Endodermal cell (in vitro differentiated cells): ENCODE measurements around the gene SLC38A2. TPM values are rescaled to one million over a fixed set of nuclear protein-coding genes. Genes with fewer than 3 reads are reported as not detected.

Experiments
- DNase-seq: peaks from one replicate; pipeline ENCODE4 v3.0.0-alpha.2; 2017
- H3K27ac ChIP-seq: 2 replicates; pipeline ENCODE4 v1.5.1; 2013; ENCODE audit warnings: mild to moderate bottlenecking, low read depth, low read length, moderate library complexity
- H3K27me3 ChIP-seq: 2 replicates; pipeline ENCODE4 v1.6.1; 2013; ENCODE audit warnings: mild to moderate bottlenecking, low read length, moderate library complexity; ENCODE audit not compliant: insufficient read depth, control insufficient read depth, poor library complexity, severe bottlenecking
- H3K36me3 ChIP-seq: 2 replicates; pipeline ENCODE4 v1.7.0; 2013; ENCODE audit warnings: mild to moderate bottlenecking, low read length, moderate library complexity; ENCODE audit not compliant: control insufficient read depth, insufficient read depth
- H3K4me1 ChIP-seq: one replicate; pipeline ENCODE4 v1.7.0; 2013; ENCODE audit warnings: low read length; ENCODE audit not compliant: control insufficient read depth, insufficient read depth
- H3K4me3 ChIP-seq: 2 replicates; pipeline ENCODE4 v1.5.1; 2013; ENCODE audit warnings: mild to moderate bottlenecking, low read length, moderate library complexity
- H3K9ac ChIP-seq: 2 replicates; pipeline ENCODE4 v1.6.1; 2013; ENCODE audit warnings: mild to moderate bottlenecking, low read length, moderate library complexity; ENCODE audit not compliant: poor library complexity, severe bottlenecking; ENCODE audit errors: extremely low read depth
- H3K9me3 ChIP-seq: 2 replicates; pipeline ENCODE4 v1.6.1; 2013; ENCODE audit warnings: mild to moderate bottlenecking, low read length, moderate library complexity; ENCODE audit not compliant: control insufficient read depth
- H3K27ac Mint-ChIP-seq: 2 replicates; pipeline ENCODE4 v1.8.0; 2020; ENCODE audit warnings: mixed read lengths
- H3K27me3 Mint-ChIP-seq: 2 replicates; pipeline ENCODE4 v1.8.0; 2021; ENCODE audit warnings: mild to moderate bottlenecking, mixed read lengths; ENCODE audit not compliant: insufficient read depth
- H3K36me3 Mint-ChIP-seq: 2 replicates; pipeline ENCODE4 v1.8.0; 2020; ENCODE audit warnings: low read depth, mixed read lengths
- H3K4me1 Mint-ChIP-seq: 2 replicates; pipeline ENCODE4 v1.8.0; 2020; ENCODE audit warnings: mixed read lengths
- H3K4me3 Mint-ChIP-seq: 2 replicates; pipeline ENCODE4 v1.8.0; 2020; ENCODE audit warnings: mild to moderate bottlenecking, moderate library complexity, mixed read lengths
- H3K9me3 Mint-ChIP-seq: 2 replicates; pipeline ENCODE4 v1.8.0; 2020; ENCODE audit warnings: mild to moderate bottlenecking, mixed read lengths
- CTCF ChIP-seq: fragments of 200-600 bp; sonication (generic); conservative IDR thresholded peaks from 2 replicates; pipeline ENCODE4 v1.5.0; 2021; ENCODE audit warnings: antibody characterized with exemption, mild to moderate bottlenecking
- WGBS, 2 experiments: methylation state at CpG; one replicate each; pipeline versions ENCODE4 v1.1.5 to v1.1.7; 2013; ENCODE audit warnings: missing lambda C conversion rate in 2 of 2, mixed read lengths in 1 of 2; ENCODE audit not compliant: insufficient coverage in 1 of 2, insufficient read length in 1 of 2; 5-methylcytosine and 5-hydroxymethylcytosine counted together
- total RNA-seq, 2 donors: library from RNA; stranded (reverse); fragmentation: NEBNext Ultra II Directional in 1 of 2; extraction: Animal tissue kit (Norgen Biotek cat#: 25700) in 1 of 2; gene quantifications; 2 replicates in 1 of 2; 3 replicates in 1 of 2; pipeline ENCODE4 v1.2.1, GENCODE V29; 2021

SLC38A2 gene
- total RNA-seq, 2 donors from 2014 or later, result 156 to 230 TPM

- Histone ChIP-seq H3K9me3 (no peaks in the 10 kb centered on the region), H3K27ac (no peak overlapping the region), H3K36me3 (no peaks in the 10 kb centered on the region), H3K27me3 (no peaks in the 10 kb centered on the region), H3K4me3 (no peak overlapping the region), H3K4me1 (peaks cover 6% of the 10 kb centered on the region), H3K9ac (no peak overlapping the region)
- DNase-seq, result no peak
- WGBS, 2 experiments, result 67 to 96% methylated on average over 1 to 3 of the region's 3 CpGs
- H3K36me3 Mint-ChIP-seq, result peaks cover 4% of the 10 kb centered on the region
- no peaks in the 10 kb centered on the region for H3K9me3 Mint-ChIP-seq
- no peak overlapping the region for H3K4me3 Mint-ChIP-seq
- H3K27ac Mint-ChIP-seq, result no peak overlapping the region
- H3K27me3 Mint-ChIP-seq, result no peaks in the 10 kb centered on the region
- TF ChIP-seq CTCF, result no peak
- H3K4me1 Mint-ChIP-seq, result peaks cover 24% of the 10 kb centered on the region
Measured at GRCh38 chr12:46410495-46410894, 37.9 kb upstream of the SLC38A2 start.

GRCh38 chr12:46409974-46410373 lies 37.4 kb upstream of the SLC38A2 start:
- Histone ChIP-seq H3K9me3 (no peaks in the 10 kb centered on the region), H3K27ac (no peak overlapping the region), H3K9ac (no peak overlapping the region), H3K4me1 (peaks cover 9% of the 10 kb centered on the region), H3K4me3 (no peak overlapping the region), H3K27me3 (no peaks in the 10 kb centered on the region), H3K36me3 (no peaks in the 10 kb centered on the region)
- H3K36me3 Mint-ChIP-seq, result peaks cover 4% of the 10 kb centered on the region
- H3K27me3 Mint-ChIP-seq, result no peaks in the 10 kb centered on the region
- H3K9me3 Mint-ChIP-seq, result no peaks in the 10 kb centered on the region
- no peak overlapping the region for H3K27ac Mint-ChIP-seq
- no peak for TF ChIP-seq CTCF
- peaks cover 28% of the 10 kb centered on the region for H3K4me1 Mint-ChIP-seq
- 100% methylated on average over 1 of the region's 1 CpG for WGBS, 2 experiments
- DNase-seq, result no peak
- no peak overlapping the region for H3K4me3 Mint-ChIP-seq

GRCh38 chr12:46409342-46409741 lies 36.8 kb upstream of the SLC38A2 start:
- Mint-ChIP-seq H3K9me3 (no peaks in the 10 kb centered on the region), H3K27me3 (no peaks in the 10 kb centered on the region), H3K4me3 (no peak overlapping the region), H3K4me1 (peaks cover 33% of the 10 kb centered on the region), H3K36me3 (peaks cover 4% of the 10 kb centered on the region), H3K27ac (no peak overlapping the region)
- no peak overlapping the region for H3K27ac ChIP-seq
- no peak for DNase-seq
- H3K9ac ChIP-seq, result no peak overlapping the region
- no peaks in the 10 kb centered on the region for H3K27me3 ChIP-seq
- no peak overlapping the region for H3K4me3 ChIP-seq
- peaks cover 9% of the 10 kb centered on the region for H3K4me1 ChIP-seq
- WGBS, 2 experiments, result 98 to 100% methylated on average over 1 to 3 of the region's 3 CpGs
- no peaks in the 10 kb centered on the region for H3K36me3 ChIP-seq
- TF ChIP-seq CTCF, result no peak
- no peaks in the 10 kb centered on the region for H3K9me3 ChIP-seq
